ENCODE results near the gene CDKAL1. TPM values are rescaled to one million over a fixed set of nuclear protein-coding genes. Genes with fewer than 3 reads are reported as not detected.

Gene CDKAL1
- total RNA-seq, 1 donor from 2014 or later = 24.8 TPM

DNA sequence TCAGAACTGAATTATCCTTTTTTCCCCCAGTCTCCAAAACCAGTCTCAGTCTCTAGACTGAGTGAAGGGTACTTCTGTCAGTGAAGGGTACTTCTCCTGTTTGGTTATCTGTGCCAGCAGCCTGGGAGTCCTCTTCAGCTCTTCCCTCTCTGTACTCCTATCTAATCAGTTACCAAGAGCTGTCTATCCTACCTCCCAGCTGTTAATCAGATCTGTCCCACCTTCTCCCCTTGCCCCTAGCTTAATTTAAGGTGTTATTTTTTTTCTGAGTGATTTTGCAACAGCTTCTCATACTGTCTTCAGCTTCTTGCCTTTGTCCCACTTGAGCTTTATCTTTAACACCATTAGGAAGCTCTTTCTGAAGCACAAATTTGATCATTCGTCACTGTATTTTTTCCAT, 567.4 kb downstream of the CDKAL1 start:
- Mint-ChIP-seq H3K4me3 (ENCODE audit: unreplicated experiment) (no peak overlapping the region), H3K27me3 (ENCODE audit: unreplicated experiment) (no peaks in the 10 kb centered on the region), H3K4me1 (ENCODE audit: low read depth, unreplicated experiment) (peaks cover 12% of the 10 kb centered on the region), H3K27ac (ENCODE audit: unreplicated experiment) (no peak overlapping the region), H3K9me3 (ENCODE audit: unreplicated experiment) (no peaks in the 10 kb centered on the region), H3K36me3 (ENCODE audit: unreplicated experiment) (no peaks in the 10 kb centered on the region)
- TF ChIP-seq, protein P1, sequence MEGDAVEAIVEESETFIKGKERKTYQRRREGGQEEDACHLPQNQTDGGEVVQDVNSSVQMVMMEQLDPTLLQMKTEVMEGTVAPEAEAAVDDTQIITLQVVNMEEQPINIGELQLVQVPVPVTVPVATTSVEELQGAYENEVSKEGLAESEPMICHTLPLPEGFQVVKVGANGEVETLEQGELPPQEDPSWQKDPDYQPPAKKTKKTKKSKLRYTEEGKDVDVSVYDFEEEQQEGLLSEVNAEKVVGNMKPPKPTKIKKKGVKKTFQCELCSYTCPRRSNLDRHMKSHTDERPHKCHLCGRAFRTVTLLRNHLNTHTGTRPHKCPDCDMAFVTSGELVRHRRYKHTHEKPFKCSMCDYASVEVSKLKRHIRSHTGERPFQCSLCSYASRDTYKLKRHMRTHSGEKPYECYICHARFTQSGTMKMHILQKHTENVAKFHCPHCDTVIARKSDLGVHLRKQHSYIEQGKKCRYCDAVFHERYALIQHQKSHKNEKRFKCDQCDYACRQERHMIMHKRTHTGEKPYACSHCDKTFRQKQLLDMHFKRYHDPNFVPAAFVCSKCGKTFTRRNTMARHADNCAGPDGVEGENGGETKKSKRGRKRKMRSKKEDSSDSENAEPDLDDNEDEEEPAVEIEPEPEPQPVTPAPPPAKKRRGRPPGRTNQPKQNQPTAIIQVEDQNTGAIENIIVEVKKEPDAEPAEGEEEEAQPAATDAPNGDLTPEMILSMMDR (IDR thresholded peaks at IDR 0.05; ENCODE audit: partially characterized antibody, unreplicated experiment) = no peak
- DNase-seq = no peak

DNA sequence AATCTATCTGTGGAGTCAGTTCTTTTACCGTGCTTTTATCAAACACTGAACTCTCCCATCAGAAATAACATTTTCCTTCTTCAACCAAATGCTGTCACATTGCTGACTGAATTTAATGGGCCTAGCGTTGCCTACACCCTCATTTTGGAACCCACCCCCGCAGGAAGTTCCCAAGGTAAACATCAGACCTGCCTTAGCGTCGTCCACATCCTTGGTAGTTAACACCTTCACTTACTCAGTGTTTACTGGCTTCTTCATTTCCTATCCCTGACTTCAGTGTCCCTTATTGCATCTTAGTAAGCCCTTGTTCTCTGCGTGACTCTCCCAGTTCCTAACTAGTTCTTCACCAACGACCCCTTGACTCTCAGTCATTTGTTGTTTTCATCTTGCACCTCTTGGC, 567.9 kb downstream of the CDKAL1 start:
- peaks cover 12% of the 10 kb centered on the region for H3K4me1 Mint-ChIP-seq (ENCODE audit: low read depth, unreplicated experiment)
- no peak overlapping the region for H3K27ac Mint-ChIP-seq (ENCODE audit: unreplicated experiment)
- DNase-seq = no peak
- H3K36me3 Mint-ChIP-seq (ENCODE audit: unreplicated experiment) = no peaks in the 10 kb centered on the region
- TF ChIP-seq, protein P1 (IDR thresholded peaks at IDR 0.05; ENCODE audit: partially characterized antibody, unreplicated experiment) = no peak
- H3K27me3 Mint-ChIP-seq (ENCODE audit: unreplicated experiment) = no peaks in the 10 kb centered on the region
- no peak overlapping the region for H3K4me3 Mint-ChIP-seq (ENCODE audit: unreplicated experiment)
- H3K9me3 Mint-ChIP-seq (ENCODE audit: unreplicated experiment) = no peaks in the 10 kb centered on the region

DNA sequence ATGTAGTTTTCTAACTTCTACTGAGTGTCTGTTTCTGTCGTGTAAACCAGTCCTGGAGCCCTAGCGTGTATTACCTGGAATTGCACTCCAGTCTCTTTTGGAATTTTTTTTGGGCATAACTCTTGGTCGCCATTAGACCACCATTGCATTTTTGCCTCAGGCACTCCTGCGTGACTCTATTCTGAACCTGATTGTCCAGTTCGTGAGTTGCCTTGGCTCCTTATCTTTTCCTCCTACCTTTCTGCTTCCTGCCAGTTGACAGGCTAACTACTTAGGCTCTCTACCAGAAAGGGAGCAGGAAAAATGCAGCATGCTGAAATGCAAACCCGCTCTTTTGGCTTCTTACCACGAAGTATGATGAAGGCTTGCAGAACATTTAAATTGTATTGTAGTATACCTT, 568.4 kb downstream of the CDKAL1 start:
- Mint-ChIP-seq H3K4me3 (ENCODE audit: unreplicated experiment) (no peak overlapping the region), H3K36me3 (ENCODE audit: unreplicated experiment) (no peaks in the 10 kb centered on the region), H3K9me3 (ENCODE audit: unreplicated experiment) (no peaks in the 10 kb centered on the region), H3K27me3 (ENCODE audit: unreplicated experiment) (no peaks in the 10 kb centered on the region), H3K4me1 (ENCODE audit: low read depth, unreplicated experiment) (peaks cover 12% of the 10 kb centered on the region), H3K27ac (ENCODE audit: unreplicated experiment) (no peak overlapping the region)
- TF ChIP-seq, protein P1 (IDR thresholded peaks at IDR 0.05; ENCODE audit: partially characterized antibody, unreplicated experiment) = no peak
- DNase-seq = no peak

DNA sequence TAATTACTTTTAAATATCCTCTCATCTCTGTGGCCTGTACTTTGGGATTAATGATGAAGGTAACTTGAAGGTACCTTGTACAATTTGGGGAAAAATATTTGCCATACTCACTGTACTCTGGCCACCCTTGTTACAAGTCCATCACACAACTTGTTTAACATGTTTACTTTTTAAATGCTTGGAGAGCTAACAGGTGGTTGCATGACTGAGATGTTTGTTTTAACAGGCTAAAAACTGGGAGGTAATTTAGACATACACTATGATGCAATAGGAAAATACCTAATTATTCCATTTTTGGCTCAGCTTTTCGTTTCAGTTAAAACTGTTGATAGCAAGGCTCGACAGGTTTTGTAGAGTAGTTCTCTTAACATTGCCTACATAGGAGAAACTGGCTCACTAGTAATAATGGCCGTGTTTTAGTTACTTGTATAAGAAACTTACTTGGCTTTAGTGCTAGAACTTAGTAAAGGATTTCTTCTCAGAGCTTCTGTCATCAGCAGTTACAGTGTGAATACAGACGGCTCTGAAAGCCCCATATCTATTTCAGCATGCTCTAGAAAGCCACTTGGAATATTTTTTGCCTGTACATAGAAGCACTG, 569.5 kb downstream of the CDKAL1 start:
- TF ChIP-seq, protein P1 (IDR thresholded peaks at IDR 0.05; ENCODE audit: partially characterized antibody, unreplicated experiment) = no peak
- H3K4me1 Mint-ChIP-seq (ENCODE audit: low read depth, unreplicated experiment) = peaks cover 10% of the 10 kb centered on the region
- H3K27me3 Mint-ChIP-seq (ENCODE audit: unreplicated experiment) = no peaks in the 10 kb centered on the region
- no peak overlapping the region for H3K4me3 Mint-ChIP-seq (ENCODE audit: unreplicated experiment)
- H3K9me3 Mint-ChIP-seq (ENCODE audit: unreplicated experiment) = no peaks in the 10 kb centered on the region
- H3K36me3 Mint-ChIP-seq (ENCODE audit: unreplicated experiment) = no peaks in the 10 kb centered on the region
- no peak for DNase-seq
- H3K27ac Mint-ChIP-seq (ENCODE audit: unreplicated experiment) = no peak overlapping the region

DNA sequence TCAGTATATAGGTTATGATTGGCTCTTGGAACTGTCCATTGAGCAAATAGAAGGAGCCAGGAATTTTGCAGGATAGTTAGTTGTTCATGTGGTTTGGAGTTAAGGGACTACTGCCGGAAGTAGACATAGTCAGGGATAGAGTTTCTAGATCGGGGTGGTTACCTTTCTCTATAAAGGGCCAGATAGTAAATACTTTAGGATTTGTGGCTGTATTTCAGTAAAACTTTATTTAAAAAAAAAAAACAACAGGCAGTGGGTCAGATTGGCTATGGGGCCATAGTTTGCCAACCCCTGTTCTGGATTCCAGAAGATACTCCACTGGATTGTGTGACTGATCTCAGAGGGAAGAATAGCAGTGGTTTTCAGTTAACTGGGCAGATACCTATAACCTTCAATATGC, 570.0 kb downstream of the CDKAL1 start:
- Mint-ChIP-seq H3K9me3 (ENCODE audit: unreplicated experiment) (no peaks in the 10 kb centered on the region), H3K27ac (ENCODE audit: unreplicated experiment) (no peak overlapping the region)

More for the DNA sequence above, 570.0 kb downstream of the CDKAL1 start:
- Mint-ChIP-seq H3K4me3 (ENCODE audit: unreplicated experiment) (no peak overlapping the region), H3K36me3 (ENCODE audit: unreplicated experiment) (no peaks in the 10 kb centered on the region), H3K27me3 (ENCODE audit: unreplicated experiment) (no peaks in the 10 kb centered on the region), H3K4me1 (ENCODE audit: low read depth, unreplicated experiment) (peaks cover 10% of the 10 kb centered on the region)
- TF ChIP-seq, protein P1 (IDR thresholded peaks at IDR 0.05; ENCODE audit: partially characterized antibody, unreplicated experiment) = no peak
- DNase-seq = no peak

Data from glutamatergic neuron (in vitro differentiated cells).